Measurements from ENCODE around the gene MSL1. TPM values are rescaled to one million over a fixed set of nuclear protein-coding genes. Genes with fewer than 3 reads are reported as not detected.

MSL1 gene
- total and polyA plus RNA-seq, 2 of the 13 experiments (the other 11 are each of a cell fraction or from before 2014, with no cell fraction given): 63.8 to 88.5 TPM

- TF ChIP-seq RELA (CRISPR knock-in tag; IDR thresholded peaks at IDR 0.05): no peak
- TF ChIP-seq HMGA1 (CRISPR knock-in tag; conservative IDR thresholded peaks at IDR 0.05): no peak
- TF ChIP-seq ZSCAN21 (CRISPR knock-in tag; IDR thresholded peaks at IDR 0.05; ENCODE audit: borderline replicate concordance): 0 out of 2 replicates have a peak, but pooled peaks have one; percentile 35
- TF ChIP-seq EEA1 (CRISPR knock-in tag; IDR thresholded peaks at IDR 0.05; ENCODE audit: borderline replicate concordance): 0 out of 2 replicates have a peak, but pooled peaks have one; percentile 70
- no peak for TF ChIP-seq WIZ (CRISPR knock-in tag; IDR thresholded peaks at IDR 0.05)
- TF ChIP-seq ATF1 (CRISPR knock-in tag; IDR thresholded peaks at IDR 0.05): no peak
- TF ChIP-seq ZKSCAN8 (CRISPR knock-in tag; IDR thresholded peaks at IDR 0.05; ENCODE audit: borderline replicate concordance): no peak
- TF ChIP-seq ZNF556 (CRISPR knock-in tag; IDR thresholded peaks at IDR 0.05; ENCODE audit: borderline replicate concordance): no peak
- TF ChIP-seq ZBTB44 (CRISPR knock-in tag; IDR thresholded peaks at IDR 0.05): no peak
- TF ChIP-seq STAT6 (CRISPR knock-in tag; IDR thresholded peaks at IDR 0.05; ENCODE audit: borderline replicate concordance): no peak
- 0 out of 2 replicates have a peak, but pooled peaks have one; percentile 4 for TF ChIP-seq RAD51 (IDR thresholded peaks at IDR 0.05; ENCODE audit: borderline replicate concordance)
- no peak for TF ChIP-seq SRSF1 (optimal IDR thresholded peaks at IDR 0.05; ENCODE audit: low read depth, low read length)
- TF ChIP-seq USF2 (IDR thresholded peaks at IDR 0.05; ENCODE audit: low read depth, low read length): no peak
- peak; percentile 53; the same call in 1 of the 2 replicates for TF ChIP-seq USF2 (CRISPR knock-in tag; IDR thresholded peaks at IDR 0.05; ENCODE audit: borderline replicate concordance)
- TF ChIP-seq POLR2A (IDR thresholded peaks at IDR 0.05; ENCODE audit: insufficient read depth in 1 of 2, low read depth in 2 of 2, low read length in 2 of 2): peak in 1 of 2 experiments; percentile 78; a peak in 2 of 4 replicates
- no peak for TF ChIP-seq ZBTB26 (CRISPR knock-in tag; IDR thresholded peaks at IDR 0.05; ENCODE audit: borderline replicate concordance)
- TF ChIP-seq ZNF343 (CRISPR knock-in tag; IDR thresholded peaks at IDR 0.05): no peak
- TF ChIP-seq FUBP1 (CRISPR knock-in tag; IDR thresholded peaks at IDR 0.05; ENCODE audit: borderline replicate concordance): no peak
Observed at GRCh38 chr17:40072735-40073346, 48.9 kb upstream of the MSL1 start (continued).
